Activated CD4-positive, alpha-beta T cell treated with anti-CD3 and anti-CD28 coated beads, Interleukin-2, amount 50 U/mL, for 48 hours (primary cell): ENCODE results near the gene PRDM15.
A peak's percentile ranks its signal among the peaks of the same experiment; 100 is the strongest.

Source experiments
- DNase-seq, 2 experiments: peaks; one replicate each; pipeline ENCODE4 v3.0.0-alpha.2; 2020

PRDM15 gene

GRCh38 chr21:41879190-41879998 is at the start of gene PRDM15:
Gene PRDM15, minus strand, starts transcription at chr21:41879344. Its CDS starts 18,981 bp downstream, at chr21:41860363.
- DNase-seq: peak; percentile 85 to 88

- no peak for DNase-seq
These were observed 49.6 kb upstream of the PRDM15 start for GRCh38 chr21:41928621-41929220.

- no peak for DNase-seq
These were observed 48.7 kb upstream of the PRDM15 start for GRCh38 chr21:41927727-41928409.

- DNase-seq: no peak
These were observed 47.6 kb upstream of the PRDM15 start for GRCh38 chr21:41926807-41927171.

- DNase-seq: peak; percentile 27 to 36
These were observed 47.1 kb upstream of the PRDM15 start for GRCh38 chr21:41926117-41926806.

- no peak for DNase-seq
These were observed 46.6 kb upstream of the PRDM15 start for GRCh38 chr21:41925767-41926116.

- DNase-seq: no peak
These were observed 45.2 kb upstream of the PRDM15 start for GRCh38 chr21:41924368-41924754.

- DNase-seq: peak in 1 of 2 experiments; percentile 33
These were observed 44.7 kb upstream of the PRDM15 start for GRCh38 chr21:41923631-41924367.

GRCh38 chr21:41923186-41923585 is 44.0 kb upstream of the PRDM15 start:
- no peak for DNase-seq

- no peak for DNase-seq
These were observed 41.9 kb upstream of the PRDM15 start for GRCh38 chr21:41921021-41921420.

GRCh38 chr21:41920476-41920875 is 41.3 kb upstream of the PRDM15 start:
- DNase-seq: no peak

- no peak for DNase-seq
These were observed 40.7 kb upstream of the PRDM15 start for GRCh38 chr21:41919666-41920398.

- no peak for DNase-seq
These were observed 39.6 kb upstream of the PRDM15 start for GRCh38 chr21:41918561-41919358.

- no peak for DNase-seq
These were observed 38.4 kb upstream of the PRDM15 start for GRCh38 chr21:41917531-41917930.

GRCh38 chr21:41916888-41917433 is 37.8 kb upstream of the PRDM15 start:
- no peak for DNase-seq

GRCh38 chr21:41914965-41915364 is 35.8 kb upstream of the PRDM15 start:
- no peak for DNase-seq

- no peak for DNase-seq
These were observed 35.2 kb upstream of the PRDM15 start for GRCh38 chr21:41914358-41914757.

- no peak for DNase-seq
These were observed 34.1 kb upstream of the PRDM15 start for GRCh38 chr21:41913230-41913629.

- no peak for DNase-seq
These were observed 29.7 kb upstream of the PRDM15 start for GRCh38 chr21:41908829-41909228.

GRCh38 chr21:41907496-41908258 is 28.5 kb upstream of the PRDM15 start:
- DNase-seq: no peak
